ENCODE data around the gene CCDC194. TPM values are rescaled to one million over a fixed set of nuclear protein-coding genes. Genes with fewer than 3 reads are reported as not detected.
A peak's percentile ranks its signal among the peaks of the same experiment; 100 is the strongest.

CCDC194 gene
- total RNA-seq, 6 donors from 2014 or later = 0.83 to 2.2 (median 2.1) TPM; not detected in 3

- WGBS, 2 donors = 40 to 50% methylated on average over 10 of the region's 10 CpGs
- ATAC-seq (ENCODE audit: low FRiP score in 2 of 2) (peak; percentile 5), DNase-seq (no peak)
- no peaks in the 10 kb centered on the region for H3K27me3 ChIP-seq
- no peaks in the 10 kb centered on the region for H3K9me3 ChIP-seq
- H3K4me3 ChIP-seq = peak overlapping the region; percentile 12 to 70 (median 44)
- no peak for TF ChIP-seq EP300 (IDR thresholded peaks at IDR 0.05)
- TF ChIP-seq CTCF (IDR thresholded peaks at IDR 0.05) = no peak
- TF ChIP-seq POLR2AphosphoS5 (IDR thresholded peaks at IDR 0.05) = peak in 1 of 2 donors; percentile 10
- no peak for TF ChIP-seq POLR2A (IDR thresholded peaks at IDR 0.05)
- peaks cover 0 to 4% (median 0%) of the 10 kb centered on the region in 4 donors for H3K36me3 ChIP-seq
- peak overlapping the region; percentile 85 to 94 (median 90) for H3K27ac ChIP-seq
- H3K4me1 ChIP-seq = peaks cover 36 to 52% (median 41%) of the 10 kb centered on the region in 4 donors
Measured at GRCh38 chr19:17406046-17406886, 12.3 kb upstream of the CCDC194 start.

GRCh38 chr19:17405250-17406045 lies 11.5 kb upstream of the CCDC194 start, which contains the start of gene BST2:
TSS of gene BST2 (minus strand) at chr19:17405630. CDS start at chr19:17405575, 55 bp downstream.
- Histone ChIP-seq H3K27ac (peak within 1 kb of the TSS; percentile 85 to 94 (median 90)), H3K36me3 (peaks cover 0 to 4% (median 0%) of the 10 kb centered on the region in 4 donors), H3K9me3 (no peaks in the 10 kb centered on the region), H3K4me1 (peaks cover 36 to 52% (median 41%) of the 10 kb centered on the region in 4 donors), H3K4me3 (peak within 1 kb of the TSS; percentile 12 to 70 (median 44)), H3K27me3 (no peaks in the 10 kb centered on the region)
- ATAC-seq (ENCODE audit: low FRiP score in 2 of 2) (peak; percentile 91 to 94), DNase-seq (peak; percentile 56 to 78)
- 34 to 40% methylated on average over 1 to 18 of the region's 18 CpGs for WGBS, 2 donors
- TF ChIP-seq CTCF (IDR thresholded peaks at IDR 0.05) (no peak), EP300 (IDR thresholded peaks at IDR 0.05) (no peak), POLR2A (IDR thresholded peaks at IDR 0.05) (peak in 2 of 4 donors; percentile 49 to 64), POLR2AphosphoS5 (IDR thresholded peaks at IDR 0.05) (peak; percentile 51 to 68)

- Histone ChIP-seq H3K36me3 (peaks cover 0 to 8% (median 0%) of the 10 kb centered on the region in 4 donors), H3K9me3 (no peaks in the 10 kb centered on the region), H3K4me3 (peak overlapping the region; percentile 12 to 70 (median 44)), H3K27ac (peak overlapping the region; percentile 85 to 94 (median 90)), H3K27me3 (no peaks in the 10 kb centered on the region), H3K4me1 (peaks cover 36 to 52% (median 41%) of the 10 kb centered on the region in 4 donors)
- WGBS, 2 donors = 44 to 59% methylated on average over 6 to 7 of the region's 7 CpGs
- DNase-seq = no peak
- ATAC-seq (ENCODE audit: low FRiP score in 2 of 2) = peak in 1 of 2 donors; percentile 2
- TF ChIP-seq EP300 (IDR thresholded peaks at IDR 0.05) (no peak), POLR2A (IDR thresholded peaks at IDR 0.05) (no peak), CTCF (IDR thresholded peaks at IDR 0.05) (no peak), POLR2AphosphoS5 (IDR thresholded peaks at IDR 0.05) (no peak)
Measured at GRCh38 chr19:17404621-17405249, 10.7 kb upstream of the CCDC194 start.

GRCh38 chr19:17404015-17404414 lies 10.0 kb upstream of the CCDC194 start:
- Histone ChIP-seq H3K27ac (peak overlapping the region; percentile 22 to 94 (median 90)), H3K27me3 (no peaks in the 10 kb centered on the region), H3K36me3 (peaks cover 0 to 9% (median 0%) of the 10 kb centered on the region in 4 donors), H3K4me1 (peaks cover 36 to 52% (median 41%) of the 10 kb centered on the region in 4 donors), H3K4me3 (peak overlapping the region; percentile 12 to 70 (median 44)), H3K9me3 (no peaks in the 10 kb centered on the region)
- TF ChIP-seq EP300 (IDR thresholded peaks at IDR 0.05) (no peak), POLR2A (IDR thresholded peaks at IDR 0.05) (no peak), CTCF (IDR thresholded peaks at IDR 0.05) (no peak), POLR2AphosphoS5 (IDR thresholded peaks at IDR 0.05) (no peak)
- ATAC-seq (ENCODE audit: low FRiP score in 2 of 2) (no peak), DNase-seq (no peak)
- 45 to 58% methylated on average over 6 of the region's 6 CpGs for WGBS, 2 donors

All from upper lobe of left lung (tissue), 6 donors.